Esophagus muscularis mucosa (tissue), 4 donors: ENCODE measurements around the gene NDUFB3. TPM values are rescaled to one million over a fixed set of nuclear protein-coding genes. Genes with fewer than 3 reads are reported as not detected.
A peak's percentile ranks its signal among the peaks of the same experiment; 100 is the strongest.
"Not testable (repeated sequence)": the region's sequence is repeated elsewhere in the genome, so short reads cannot be mapped to it uniquely, and the experiment has no call there.

Source experiments
- DNase-seq: peaks from one replicate; pipeline ENCODE4 v3.0.0-alpha.2; 2017; ENCODE audit errors: extremely low spot score
- H3K27ac ChIP-seq, 4 donors: fragments of 200-600 bp; sonication (generic); replicated peaks in 1 of 4; 1 replicate in 3 of 4; 2 replicates in 1 of 4; pipeline ENCODE4 v1.5.1; 2016 to 2019; ENCODE audit warnings: mild to moderate bottlenecking in 1 of 4
- H3K27me3 ChIP-seq, 4 donors: fragments of 200-600 bp; sonication (generic); one replicate each; pipeline versions ENCODE4 v1.5.1 to v1.6.0; 2016 to 2019
- H3K36me3 ChIP-seq, 4 donors: fragments of 200-600 bp; sonication (generic); one replicate each; pipeline ENCODE4 v1.5.1; 2016 to 2019
- H3K4me1 ChIP-seq, 4 donors: fragments of 200-600 bp; sonication (generic); one replicate each; pipeline ENCODE4 v1.5.1; 2016 to 2019
- H3K4me3 ChIP-seq, 4 donors: fragments of 200-600 bp; sonication (generic); 1 replicate in 2 of 4; 2 replicates in 2 of 4; pipeline ENCODE4 v1.5.1; 2016 to 2019; ENCODE audit warnings: mild to moderate bottlenecking in 4 of 4, moderate library complexity in 1 of 4
- H3K9me3 ChIP-seq, 4 donors: fragments of 200-600 bp; sonication (generic); 1 replicate in 3 of 4; 2 replicates in 1 of 4; pipeline ENCODE4 v1.5.1; 2016 to 2019
- EP300 ChIP-seq: sonication (generic); formaldehyde crosslinking; IDR thresholded peaks from one replicate; pipeline ENCODE4 v1.6.1; 2017; ENCODE audit warnings: antibody characterized with exemption
- POLR2A ChIP-seq: fragments of 450-650 bp; IDR thresholded peaks from one replicate; pipeline ENCODE4 v1.6.1; 2017; ENCODE audit warnings: antibody characterized with exemption, moderate library complexity, mild to moderate bottlenecking, low read depth
- POLR2AphosphoS5 ChIP-seq, 2 donors: sonication (generic); formaldehyde crosslinking; IDR thresholded peaks; one replicate each; pipeline ENCODE4 v1.6.1; 2017; ENCODE audit warnings: antibody characterized with exemption in 2 of 2
- WGBS: methylation state at CpG from one replicate; pipeline ENCODE4 v1.1.5; 2018; 5-methylcytosine and 5-hydroxymethylcytosine counted together
- intact Hi-C: fragments of 100-400 bp; cut with DNase I; formaldehyde crosslinking; loops from one replicate; pipeline ENCODE4 v1.15.1; 2023
- total RNA-seq, 4 donors: library from RNA; depleted of rRNA; stranded (reverse); fragments of >200 nt; gene quantifications; one replicate each; pipeline versions ENCODE4 v1.1.0 to v1.2.1, GENCODE V29; 2016
- TF ChIP-seq, protein P1 (sequence below), 3 experiments: fragments of 200-600 bp in 2 of 3; fragments of 450-650 bp in 1 of 3; sonication (generic) in 2 of 3; IDR thresholded peaks; one replicate each; pipeline ENCODE4 v1.5.1; 2017 to 2019; ENCODE audit warnings: antibody characterized with exemption in 3 of 3, mild to moderate bottlenecking in 2 of 3, moderate library complexity in 1 of 3

The NDUFB3 gene
- total RNA-seq, 4 donors from 2014 or later, result 36.0 to 100 (median 47.6) TPM

DNA sequence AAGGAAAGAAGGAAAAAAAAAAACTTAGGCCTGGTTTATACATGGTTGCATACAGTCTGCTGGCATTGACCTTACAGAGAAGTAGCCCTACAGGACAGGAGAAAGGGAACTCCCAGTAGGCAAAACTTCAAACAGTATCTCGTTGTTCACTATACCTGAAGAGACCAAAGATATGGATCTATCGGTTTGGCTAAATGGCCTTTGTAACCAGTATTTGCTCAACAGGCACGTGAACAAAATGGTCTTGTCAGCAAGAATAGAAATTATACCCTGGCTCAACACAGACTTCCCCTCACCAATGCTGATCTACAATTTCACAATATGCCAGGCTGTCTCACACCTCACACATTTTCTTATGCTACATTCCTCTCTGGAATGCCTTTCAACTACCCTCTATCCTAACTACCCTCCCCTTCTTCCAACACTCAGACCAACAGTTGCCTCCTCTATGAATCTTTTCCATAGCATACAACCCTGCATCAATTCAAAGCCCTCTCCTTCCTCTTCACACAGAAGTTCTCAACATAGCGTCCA lies 14.0 kb upstream of the NDUFB3 start:
- DNase-seq, result no peak
- Histone ChIP-seq H3K27ac (peak overlapping the region in 1 of 4 donors; percentile 10), H3K4me1 (peaks cover 12 to 17% (median 14%) of the 10 kb centered on the region in 4 donors), H3K9me3 (no peaks in the 10 kb centered on the region), H3K36me3 (peaks cover 0 to 28% (median 14%) of the 10 kb centered on the region in 4 donors), H3K27me3 (no peaks in the 10 kb centered on the region), H3K4me3 (no peak overlapping the region)
- TF ChIP-seq POLR2AphosphoS5 (IDR thresholded peaks at IDR 0.05) (no peak), POLR2A (no peak), EP300 (no peak)
- TF ChIP-seq, protein P1, sequence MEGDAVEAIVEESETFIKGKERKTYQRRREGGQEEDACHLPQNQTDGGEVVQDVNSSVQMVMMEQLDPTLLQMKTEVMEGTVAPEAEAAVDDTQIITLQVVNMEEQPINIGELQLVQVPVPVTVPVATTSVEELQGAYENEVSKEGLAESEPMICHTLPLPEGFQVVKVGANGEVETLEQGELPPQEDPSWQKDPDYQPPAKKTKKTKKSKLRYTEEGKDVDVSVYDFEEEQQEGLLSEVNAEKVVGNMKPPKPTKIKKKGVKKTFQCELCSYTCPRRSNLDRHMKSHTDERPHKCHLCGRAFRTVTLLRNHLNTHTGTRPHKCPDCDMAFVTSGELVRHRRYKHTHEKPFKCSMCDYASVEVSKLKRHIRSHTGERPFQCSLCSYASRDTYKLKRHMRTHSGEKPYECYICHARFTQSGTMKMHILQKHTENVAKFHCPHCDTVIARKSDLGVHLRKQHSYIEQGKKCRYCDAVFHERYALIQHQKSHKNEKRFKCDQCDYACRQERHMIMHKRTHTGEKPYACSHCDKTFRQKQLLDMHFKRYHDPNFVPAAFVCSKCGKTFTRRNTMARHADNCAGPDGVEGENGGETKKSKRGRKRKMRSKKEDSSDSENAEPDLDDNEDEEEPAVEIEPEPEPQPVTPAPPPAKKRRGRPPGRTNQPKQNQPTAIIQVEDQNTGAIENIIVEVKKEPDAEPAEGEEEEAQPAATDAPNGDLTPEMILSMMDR (IDR thresholded peaks at IDR 0.05), result no peak
- intact Hi-C loops, result no loop called here
- 75% methylated on average over 4 of the region's 4 CpGs for WGBS

GRCh38 chr2:201058914-201059313 lies 12.9 kb upstream of the NDUFB3 start:
- WGBS, result 73% methylated on average over 1 of the region's 1 CpG
- H3K27ac ChIP-seq, result no peak overlapping the region
- peaks cover 12 to 17% (median 14%) of the 10 kb centered on the region in 4 donors for H3K4me1 ChIP-seq
- TF ChIP-seq, protein P1 (IDR thresholded peaks at IDR 0.05), result no peak
- TF ChIP-seq POLR2AphosphoS5 (IDR thresholded peaks at IDR 0.05) (no peak), POLR2A (no peak), EP300 (no peak)
- no peak overlapping the region for H3K4me3 ChIP-seq
- DNase-seq, result no peak
- intact Hi-C loops, result no loop called here
- peaks cover 0 to 19% (median 14%) of the 10 kb centered on the region in 4 donors for H3K36me3 ChIP-seq
- no peaks in the 10 kb centered on the region for H3K9me3 ChIP-seq
- no peaks in the 10 kb centered on the region for H3K27me3 ChIP-seq

DNA sequence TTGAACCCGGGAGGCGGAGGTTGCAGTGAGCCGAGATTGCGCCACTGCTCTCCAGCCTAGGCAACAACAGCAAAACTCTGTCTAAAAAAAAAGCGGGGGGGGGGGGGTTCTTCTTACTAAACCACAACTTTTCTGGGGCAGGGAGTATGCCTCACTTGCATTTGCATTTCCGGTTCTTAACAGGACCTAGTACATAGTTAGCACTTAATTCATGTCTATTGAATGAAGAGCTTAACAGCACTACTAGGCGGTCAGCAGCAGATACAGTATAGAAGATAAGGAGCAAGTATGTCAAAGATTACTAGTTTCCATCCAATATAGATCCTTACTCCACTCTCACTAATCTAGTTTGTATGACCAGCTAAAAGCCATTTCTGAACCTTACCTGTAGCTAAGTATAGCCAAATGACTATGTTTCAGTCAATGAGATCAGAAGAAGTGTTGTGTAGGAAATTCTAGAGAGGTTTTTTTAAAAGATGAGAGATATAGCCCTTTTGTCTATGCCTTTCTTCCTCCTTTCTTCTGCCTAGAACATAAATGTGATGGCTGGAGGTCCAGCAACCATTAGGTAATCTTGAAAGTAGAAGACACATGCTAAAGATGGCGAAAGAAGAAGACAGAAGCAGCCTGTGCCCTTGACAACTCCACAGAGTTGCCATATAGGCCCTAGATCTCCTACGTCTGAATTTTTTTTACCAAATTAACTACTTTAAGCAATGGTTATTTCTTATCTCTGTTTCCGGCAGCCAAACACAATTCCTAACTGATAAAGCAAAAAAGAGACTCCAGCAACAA lies 11.6 kb upstream of the NDUFB3 start:
- DNase-seq, result no peak
- Histone ChIP-seq H3K27ac (no peak overlapping the region), H3K27me3 (no peaks in the 10 kb centered on the region), H3K36me3 (peaks cover 0 to 18% (median 13%) of the 10 kb centered on the region in 4 donors), H3K9me3 (no peaks in the 10 kb centered on the region), H3K4me3 (no peak overlapping the region), H3K4me1 (peaks cover 12 to 17% (median 14%) of the 10 kb centered on the region in 4 donors)
- WGBS, result 96% methylated on average over 10 of the region's 10 CpGs
- intact Hi-C loops, result no loop called here
- TF ChIP-seq POLR2AphosphoS5 (IDR thresholded peaks at IDR 0.05) (no peak), POLR2A (no peak), EP300 (no peak)

- peaks cover 0 to 18% (median 13%) of the 10 kb centered on the region in 4 donors for H3K36me3 ChIP-seq
- H3K9me3 ChIP-seq, DNase-seq, intact Hi-C loops, H3K27ac ChIP-seq, H3K27me3 ChIP-seq, H3K4me3 ChIP-seq: not testable (repeated sequence)
- peaks cover 10 to 19% (median 17%) of the 10 kb centered on the region in 4 donors for H3K4me1 ChIP-seq
- 93% methylated on average over 5 of the region's 5 CpGs for WGBS
Measured at GRCh38 chr2:201063516-201063915, 8.3 kb upstream of the NDUFB3 start.

GRCh38 chr2:201064797-201065329 lies 6.9 kb upstream of the NDUFB3 start:
- Histone ChIP-seq H3K9me3 (no peaks in the 10 kb centered on the region), H3K4me3 (no peak overlapping the region), H3K36me3 (peaks cover 0 to 12% (median 7%) of the 10 kb centered on the region in 4 donors), H3K27ac (no peak overlapping the region), H3K27me3 (no peaks in the 10 kb centered on the region), H3K4me1 (peaks cover 16 to 33% (median 30%) of the 10 kb centered on the region in 4 donors)
- intact Hi-C loops, result loop anchor here (2.0 to 5.0 kb wide), 2 partner anchors 87 to 160 kb away; no protein-coding TSS in a partner anchor
- no peak for DNase-seq
- no peak for TF ChIP-seq POLR2AphosphoS5 (IDR thresholded peaks at IDR 0.05)
- TF ChIP-seq POLR2A, result no peak
- no peak for TF ChIP-seq EP300
- TF ChIP-seq, protein P1 (IDR thresholded peaks at IDR 0.05), result no peak
- 80% methylated on average over 2 of the region's 2 CpGs for WGBS
